Measurements from ENCODE around the gene IFIH1. TPM values are rescaled to one million over a fixed set of nuclear protein-coding genes. Genes with fewer than 3 reads are reported as not detected.

The IFIH1 gene
- total RNA-seq, result 2.1 TPM

GRCh38 chr2:162318328-162319180, at the start of gene IFIH1:
Gene IFIH1 (minus strand): TSS chr2:162318684. CDS start chr2:162318307, 377 bp downstream.
- Histone ChIP-seq H3K4me1 (ENCODE audit: control insufficient read depth in 3 of 3, insufficient read depth in 3 of 3, low read length in 3 of 3) (peaks cover 0 to 12% (median 5%) of the 10 kb centered on the region in 3 donors), H3K4me3 (ENCODE audit: low read length in 3 of 3) (peak within 1 kb of the TSS; percentile 89 to 97 (median 92)), H3K9ac (ENCODE audit: low read depth in 1 of 3, low read length in 3 of 3) (peak within 1 kb of the TSS; percentile 85 to 88 (median 86)), H3K27ac (ENCODE audit: low read depth, low read length) (peak within 1 kb of the TSS; percentile 80), H3K9me3 (ENCODE audit: control insufficient read depth in 3 of 3, low read length in 3 of 3) (no peaks in the 10 kb centered on the region), H3K36me3 (ENCODE audit: control insufficient read depth in 3 of 3, insufficient read depth in 3 of 3, low read length in 3 of 3) (no peaks in the 10 kb centered on the region), H3K27me3 (ENCODE audit: control insufficient read depth in 3 of 3, insufficient read depth in 3 of 3, low read length in 3 of 3) (no peaks in the 10 kb centered on the region)

DNA sequence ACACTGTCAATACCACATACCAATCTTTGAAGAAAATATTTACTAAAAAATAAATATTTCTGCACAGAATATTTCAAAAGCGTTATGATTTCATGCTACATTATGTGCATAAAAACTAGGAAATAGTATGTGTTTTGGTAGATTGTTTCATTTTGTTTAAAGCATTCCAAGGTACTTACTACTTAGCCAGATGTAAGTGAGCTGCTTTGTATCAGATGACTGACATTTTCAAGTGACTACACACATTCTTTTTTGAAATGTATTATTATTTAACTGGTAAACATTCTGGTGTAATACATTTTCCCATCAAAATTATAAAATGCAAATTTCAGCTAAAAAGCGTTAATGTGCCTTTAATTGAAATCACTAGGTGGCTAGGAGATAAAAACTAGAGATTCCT, 46.9 kb upstream of the IFIH1 start:
- no peak overlapping the region for H3K4me3 ChIP-seq (ENCODE audit: low read length in 3 of 3)
- no peaks in the 10 kb centered on the region for H3K36me3 ChIP-seq (ENCODE audit: control insufficient read depth in 3 of 3, insufficient read depth in 3 of 3, low read length in 3 of 3)
- H3K9me3 ChIP-seq (ENCODE audit: control insufficient read depth in 3 of 3, low read length in 3 of 3), result no peaks in the 10 kb centered on the region
- no peaks in the 10 kb centered on the region for H3K27me3 ChIP-seq (ENCODE audit: control insufficient read depth in 3 of 3, insufficient read depth in 3 of 3, low read length in 3 of 3)
- no peaks in the 10 kb centered on the region for H3K4me1 ChIP-seq (ENCODE audit: control insufficient read depth in 3 of 3, insufficient read depth in 3 of 3, low read length in 3 of 3)
- no peak overlapping the region for H3K27ac ChIP-seq (ENCODE audit: low read depth, low read length)
- H3K9ac ChIP-seq (ENCODE audit: low read depth in 1 of 3, low read length in 3 of 3), result no peak overlapping the region

- H3K27ac ChIP-seq (ENCODE audit: low read depth, low read length), result peak overlapping the region; percentile 31
- H3K9ac ChIP-seq (ENCODE audit: low read depth in 1 of 3, low read length in 3 of 3), result peak overlapping the region; percentile 66 to 79 (median 77)
These were observed 26.1 kb upstream of the IFIH1 start for GRCh38 chr2:162344617-162344950.

DNA sequence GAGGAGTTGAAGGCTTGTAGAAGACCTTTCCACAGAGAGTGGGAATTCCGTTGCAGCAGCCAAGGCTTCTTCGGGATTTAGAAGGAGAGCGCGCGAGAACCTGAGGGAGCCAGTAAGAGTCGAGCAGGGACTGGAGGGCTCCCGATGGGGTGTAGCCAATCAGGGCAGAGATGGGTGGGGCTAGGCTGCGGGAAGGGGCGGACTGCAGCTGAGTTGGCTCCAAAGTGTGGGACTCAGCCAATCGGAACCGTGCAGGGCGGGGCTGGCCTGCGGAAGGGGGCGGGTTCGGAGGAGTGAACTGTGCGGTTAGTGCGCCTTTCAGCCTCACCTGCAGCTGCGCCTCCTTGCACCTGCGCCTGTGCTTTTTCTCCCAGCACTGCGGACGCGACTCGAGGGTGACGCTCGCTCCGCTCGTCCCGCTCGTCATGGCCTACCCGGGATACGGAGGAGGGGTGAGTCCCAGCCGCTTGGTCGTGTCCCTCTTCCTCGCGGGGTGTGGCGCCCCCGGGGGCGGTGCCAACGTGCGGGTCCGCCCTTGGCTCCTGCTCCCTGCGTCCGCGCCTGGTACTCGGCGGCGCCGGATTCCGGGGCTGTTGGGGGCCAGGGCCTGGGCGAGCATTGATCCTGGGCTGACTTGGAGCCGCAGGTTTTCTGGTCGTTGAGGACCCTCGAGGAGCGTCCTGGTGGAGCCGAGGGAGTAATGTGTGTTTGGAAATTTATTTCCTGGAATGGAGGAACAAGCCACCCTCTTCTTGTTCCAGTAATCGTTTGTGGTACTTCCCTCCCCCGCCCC, 25.5 kb upstream of the IFIH1 start, which contains the start of gene GCA:
TSS of gene GCA (plus strand) at position 309 of the 793 bp plus-strand sequence. CDS start at position 426, 117 bp downstream.
- Histone ChIP-seq H3K27ac (ENCODE audit: low read depth, low read length) (peak within 1 kb of the TSS; percentile 31), H3K9ac (ENCODE audit: low read depth in 1 of 3, low read length in 3 of 3) (peak within 1 kb of the TSS; percentile 66 to 79 (median 77)), H3K4me3 (ENCODE audit: low read length in 3 of 3) (peak within 1 kb of the TSS; percentile 87 to 97 (median 96)), H3K4me1 (ENCODE audit: control insufficient read depth in 3 of 3, insufficient read depth in 3 of 3, low read length in 3 of 3) (peaks cover 0 to 7% (median 5%) of the 10 kb centered on the region in 3 donors), H3K9me3 (ENCODE audit: control insufficient read depth in 3 of 3, low read length in 3 of 3) (no peaks in the 10 kb centered on the region), H3K27me3 (ENCODE audit: control insufficient read depth in 3 of 3, insufficient read depth in 3 of 3, low read length in 3 of 3) (no peaks in the 10 kb centered on the region), H3K36me3 (ENCODE audit: control insufficient read depth in 3 of 3, insufficient read depth in 3 of 3, low read length in 3 of 3) (no peaks in the 10 kb centered on the region)

More at GRCh38 chr2:162344617-162344950, 26.1 kb upstream of the IFIH1 start:
- no peaks in the 10 kb centered on the region for H3K9me3 ChIP-seq (ENCODE audit: control insufficient read depth in 3 of 3, low read length in 3 of 3)
- no peaks in the 10 kb centered on the region for H3K27me3 ChIP-seq (ENCODE audit: control insufficient read depth in 3 of 3, insufficient read depth in 3 of 3, low read length in 3 of 3)
- no peaks in the 10 kb centered on the region for H3K36me3 ChIP-seq (ENCODE audit: control insufficient read depth in 3 of 3, insufficient read depth in 3 of 3, low read length in 3 of 3)
- H3K4me1 ChIP-seq (ENCODE audit: control insufficient read depth in 3 of 3, insufficient read depth in 3 of 3, low read length in 3 of 3), result peaks cover 0 to 7% (median 5%) of the 10 kb centered on the region in 3 donors
- H3K4me3 ChIP-seq (ENCODE audit: low read length in 3 of 3), result peak overlapping the region; percentile 87 to 97 (median 96)

DNA sequence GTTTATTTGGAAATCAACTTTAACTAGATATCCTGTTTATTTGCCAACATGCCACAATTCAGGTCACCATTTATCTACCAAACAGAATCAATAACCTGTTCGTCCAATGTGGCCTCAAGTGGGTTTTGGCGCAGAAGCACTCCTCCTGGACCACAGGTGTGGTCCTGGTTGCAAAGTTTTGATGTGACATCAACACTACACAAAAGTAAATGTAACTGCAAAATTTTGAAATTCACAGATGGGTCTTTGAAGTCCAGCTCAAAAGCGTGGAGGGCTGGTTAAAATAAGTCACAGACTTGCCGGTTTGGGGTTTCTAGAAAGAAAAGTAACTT, 25.0 kb upstream of the IFIH1 start:
- no peak overlapping the region for H3K27ac ChIP-seq (ENCODE audit: low read depth, low read length)
- peaks cover 0 to 7% (median 5%) of the 10 kb centered on the region in 3 donors for H3K4me1 ChIP-seq (ENCODE audit: control insufficient read depth in 3 of 3, insufficient read depth in 3 of 3, low read length in 3 of 3)
- no peaks in the 10 kb centered on the region for H3K9me3 ChIP-seq (ENCODE audit: control insufficient read depth in 3 of 3, low read length in 3 of 3)
- no peak overlapping the region for H3K9ac ChIP-seq (ENCODE audit: low read depth in 1 of 3, low read length in 3 of 3)
- no peaks in the 10 kb centered on the region for H3K36me3 ChIP-seq (ENCODE audit: control insufficient read depth in 3 of 3, insufficient read depth in 3 of 3, low read length in 3 of 3)
- H3K4me3 ChIP-seq (ENCODE audit: low read length in 3 of 3), result peak overlapping the region; percentile 87 to 97 (median 96)
- H3K27me3 ChIP-seq (ENCODE audit: control insufficient read depth in 3 of 3, insufficient read depth in 3 of 3, low read length in 3 of 3), result no peaks in the 10 kb centered on the region

GRCh38 chr2:162342841-162343240, 24.4 kb upstream of the IFIH1 start:
- peaks cover 0 to 7% (median 5%) of the 10 kb centered on the region in 3 donors for H3K4me1 ChIP-seq (ENCODE audit: control insufficient read depth in 3 of 3, insufficient read depth in 3 of 3, low read length in 3 of 3)
- no peaks in the 10 kb centered on the region for H3K27me3 ChIP-seq (ENCODE audit: control insufficient read depth in 3 of 3, insufficient read depth in 3 of 3, low read length in 3 of 3)
- H3K27ac ChIP-seq (ENCODE audit: low read depth, low read length), result no peak overlapping the region
- H3K36me3 ChIP-seq (ENCODE audit: control insufficient read depth in 3 of 3, insufficient read depth in 3 of 3, low read length in 3 of 3), result no peaks in the 10 kb centered on the region
- no peaks in the 10 kb centered on the region for H3K9me3 ChIP-seq (ENCODE audit: control insufficient read depth in 3 of 3, low read length in 3 of 3)
- H3K9ac ChIP-seq (ENCODE audit: low read depth in 1 of 3, low read length in 3 of 3), result no peak overlapping the region
- no peak overlapping the region for H3K4me3 ChIP-seq (ENCODE audit: low read length in 3 of 3)

DNA sequence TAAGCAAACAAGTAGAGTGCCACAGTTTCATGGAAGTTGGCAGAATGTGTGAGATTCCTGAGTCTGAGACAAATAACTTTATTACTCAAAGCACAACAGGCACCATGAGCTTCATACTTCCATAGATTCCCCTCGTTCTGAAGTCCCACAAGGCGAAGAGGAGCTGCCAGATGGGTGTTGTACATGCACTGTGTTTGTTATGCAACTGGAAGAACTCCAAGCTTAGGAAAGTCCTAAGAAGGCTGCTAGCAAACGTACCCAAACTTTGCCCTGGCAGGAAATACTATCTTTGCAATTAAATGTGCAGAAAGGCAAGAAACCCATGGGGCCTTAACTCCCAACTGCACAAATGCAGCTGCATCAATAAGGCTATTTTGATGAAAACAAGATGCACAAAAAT, 23.8 kb upstream of the IFIH1 start:
- Histone ChIP-seq H3K4me3 (ENCODE audit: low read length in 3 of 3) (no peak overlapping the region), H3K9ac (ENCODE audit: low read depth in 1 of 3, low read length in 3 of 3) (no peak overlapping the region), H3K27ac (ENCODE audit: low read depth, low read length) (no peak overlapping the region), H3K4me1 (ENCODE audit: control insufficient read depth in 3 of 3, insufficient read depth in 3 of 3, low read length in 3 of 3) (peaks cover 0 to 7% (median 5%) of the 10 kb centered on the region in 3 donors), H3K27me3 (ENCODE audit: control insufficient read depth in 3 of 3, insufficient read depth in 3 of 3, low read length in 3 of 3) (no peaks in the 10 kb centered on the region), H3K36me3 (ENCODE audit: control insufficient read depth in 3 of 3, insufficient read depth in 3 of 3, low read length in 3 of 3) (no peaks in the 10 kb centered on the region), H3K9me3 (ENCODE audit: control insufficient read depth in 3 of 3, low read length in 3 of 3) (no peaks in the 10 kb centered on the region)

- Histone ChIP-seq H3K27ac (ENCODE audit: low read depth, low read length) (no peak overlapping the region), H3K36me3 (ENCODE audit: control insufficient read depth in 3 of 3, insufficient read depth in 3 of 3, low read length in 3 of 3) (no peaks in the 10 kb centered on the region), H3K4me3 (ENCODE audit: low read length in 3 of 3) (no peak overlapping the region), H3K4me1 (ENCODE audit: control insufficient read depth in 3 of 3, insufficient read depth in 3 of 3, low read length in 3 of 3) (peaks cover 0 to 7% (median 5%) of the 10 kb centered on the region in 3 donors), H3K9me3 (ENCODE audit: control insufficient read depth in 3 of 3, low read length in 3 of 3) (no peaks in the 10 kb centered on the region), H3K9ac (ENCODE audit: low read depth in 1 of 3, low read length in 3 of 3) (no peak overlapping the region), H3K27me3 (ENCODE audit: control insufficient read depth in 3 of 3, insufficient read depth in 3 of 3, low read length in 3 of 3) (no peaks in the 10 kb centered on the region)
These were observed 22.3 kb upstream of the IFIH1 start for GRCh38 chr2:162340822-162341221.

- no peak overlapping the region for H3K27ac ChIP-seq (ENCODE audit: low read depth, low read length)
- no peak overlapping the region for H3K4me3 ChIP-seq (ENCODE audit: low read length in 3 of 3)
- H3K4me1 ChIP-seq (ENCODE audit: control insufficient read depth in 3 of 3, insufficient read depth in 3 of 3, low read length in 3 of 3), result no peaks in the 10 kb centered on the region
- no peaks in the 10 kb centered on the region for H3K36me3 ChIP-seq (ENCODE audit: control insufficient read depth in 3 of 3, insufficient read depth in 3 of 3, low read length in 3 of 3)
- no peaks in the 10 kb centered on the region for H3K9me3 ChIP-seq (ENCODE audit: control insufficient read depth in 3 of 3, low read length in 3 of 3)
- H3K9ac ChIP-seq (ENCODE audit: low read depth in 1 of 3, low read length in 3 of 3), result no peak overlapping the region
- no peaks in the 10 kb centered on the region for H3K27me3 ChIP-seq (ENCODE audit: control insufficient read depth in 3 of 3, insufficient read depth in 3 of 3, low read length in 3 of 3)
These were observed 19.4 kb upstream of the IFIH1 start for GRCh38 chr2:162337868-162338267.

DNA sequence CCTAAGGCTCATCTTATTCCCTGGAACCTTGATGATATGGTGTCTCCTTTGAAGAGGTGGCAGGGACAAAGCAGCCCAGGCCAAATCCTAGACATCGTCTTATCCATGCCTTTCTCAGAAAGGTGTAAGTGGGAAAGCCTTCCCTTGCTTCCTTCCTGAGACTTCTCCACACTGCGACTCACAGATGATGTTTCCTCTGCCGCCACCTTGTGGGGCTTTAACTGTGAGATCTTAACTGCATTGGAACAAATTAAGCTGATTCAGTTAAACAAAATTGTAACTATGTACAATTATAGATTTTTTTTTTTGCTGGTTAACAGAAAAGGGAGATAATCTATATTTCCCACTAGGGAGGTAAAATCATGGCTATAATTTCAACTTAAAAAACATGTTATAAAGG, 15.5 kb upstream of the IFIH1 start:
- Histone ChIP-seq H3K4me1 (ENCODE audit: control insufficient read depth in 3 of 3, insufficient read depth in 3 of 3, low read length in 3 of 3) (no peaks in the 10 kb centered on the region), H3K27ac (ENCODE audit: low read depth, low read length) (no peak overlapping the region), H3K9me3 (ENCODE audit: control insufficient read depth in 3 of 3, low read length in 3 of 3) (no peaks in the 10 kb centered on the region), H3K9ac (ENCODE audit: low read depth in 1 of 3, low read length in 3 of 3) (no peak overlapping the region), H3K27me3 (ENCODE audit: control insufficient read depth in 3 of 3, insufficient read depth in 3 of 3, low read length in 3 of 3) (no peaks in the 10 kb centered on the region), H3K36me3 (ENCODE audit: control insufficient read depth in 3 of 3, insufficient read depth in 3 of 3, low read length in 3 of 3) (no peaks in the 10 kb centered on the region), H3K4me3 (ENCODE audit: low read length in 3 of 3) (no peak overlapping the region)

Data from skeletal muscle tissue (tissue), 4 donors.